NOMO-1 (cell line): ENCODE results near the gene PRKCB.
"Not testable (repeated sequence)": the region's sequence is repeated elsewhere in the genome, so short reads cannot be mapped to it uniquely, and the experiment has no call there.

Experiments used
- DNase-seq, 2 experiments: peaks; one replicate each; lab custom pipeline; 2025; ENCODE audit not compliant: unreplicated experiment in 2 of 2; lab: John Stamatoyannopoulos, UW

Gene PRKCB

GRCh38 chr16:24203675-24204074 lies 367.9 kb downstream of the PRKCB start:
- no peak for DNase-seq

- no peak for DNase-seq
These were observed 368.4 kb downstream of the PRKCB start for GRCh38 chr16:24204150-24204665.

- DNase-seq, result no peak
These were observed 371.1 kb downstream of the PRKCB start for GRCh38 chr16:24206926-24207325.

GRCh38 chr16:24208710-24209109 lies 372.9 kb downstream of the PRKCB start:
- DNase-seq, result no peak

- DNase-seq, result no peak
These were observed 379.2 kb downstream of the PRKCB start for GRCh38 chr16:24214992-24215391.

- no peak for DNase-seq
These were observed 381.2 kb downstream of the PRKCB start for GRCh38 chr16:24216961-24217360.

GRCh38 chr16:24217461-24217860 lies 381.7 kb downstream of the PRKCB start:
- no peak for DNase-seq

- no peak for DNase-seq
These were observed 382.5 kb downstream of the PRKCB start for GRCh38 chr16:24218299-24218698.

GRCh38 chr16:24221219-24221618 lies 385.4 kb downstream of the PRKCB start:
- DNase-seq, result no peak

- no peak for DNase-seq
These were observed 392.7 kb downstream of the PRKCB start for GRCh38 chr16:24228514-24228913.

GRCh38 chr16:24232936-24233335 lies 397.2 kb downstream of the PRKCB start:
- no peak for DNase-seq

- no peak for DNase-seq
These were observed 399.0 kb downstream of the PRKCB start for GRCh38 chr16:24234737-24235136.

- DNase-seq, result no peak
These were observed 400.0 kb downstream of the PRKCB start for GRCh38 chr16:24235806-24236205.

GRCh38 chr16:24238846-24239245 lies 403.1 kb downstream of the PRKCB start:
- not testable (repeated sequence) for DNase-seq

GRCh38 chr16:24246911-24247607 lies 411.3 kb downstream of the PRKCB start:
- DNase-seq, result no peak

- DNase-seq, result peak in 1 of 2 experiments; percentile 21
These were observed 417.4 kb downstream of the PRKCB start for GRCh38 chr16:24253192-24253591.

GRCh38 chr16:24255456-24256371 lies 419.9 kb downstream of the PRKCB start, which contains the start of gene CACNG3:
Gene CACNG3 (plus strand): TSS chr16:24256335. CDS start chr16:24256755, 420 bp downstream.
- DNase-seq, result peak; percentile 46 to 49

- no peak for DNase-seq
These were observed 422.2 kb downstream of the PRKCB start for GRCh38 chr16:24257958-24258357.

- DNase-seq, result no peak
These were observed 423.0 kb downstream of the PRKCB start for GRCh38 chr16:24258791-24259190.

- DNase-seq, result no peak
These were observed 427.0 kb downstream of the PRKCB start for GRCh38 chr16:24262816-24263215.
